GM23338 (cell line): ENCODE data around the gene CRAMP1.

ENCODE experiments used
- CREB1 ChIP-seq: fragments of 250-450 bp; sonication (Bioruptor Pico); IDR thresholded peaks from 2 replicates; pipeline ENCODE4 v1.5.0; 2020; ENCODE audit warnings: low read depth, mild to moderate bottlenecking, moderate library complexity
- CTCF ChIP-seq, 2 experiments: fragments of 200-600 bp in 1 of 2; sonication (generic) in 1 of 2; conservative IDR thresholded peaks; 2 replicates each; pipeline versions ENCODE4 v1.5.1 to v1.6.1; 2016 to 2017; ENCODE audit warnings: antibody characterized with exemption in 2 of 2, low read depth in 2 of 2, mild to moderate bottlenecking in 2 of 2, moderate library complexity in 1 of 2
- EZH2 ChIP-seq: fragments of 200-600 bp; sonication (generic); IDR thresholded peaks from one replicate; pipeline ENCODE4 v1.8.0; 2017; ENCODE audit warnings: antibody characterized with exemption, mild to moderate bottlenecking, low read depth; ENCODE audit not compliant: unreplicated experiment
- EZH2phosphoT487 ChIP-seq: fragments of 200-600 bp; sonication (generic); IDR thresholded peaks from one replicate; pipeline ENCODE4 v1.8.1; 2018; ENCODE audit warnings: antibody characterized with exemption; ENCODE audit not compliant: unreplicated experiment
- JUNB ChIP-seq: IDR thresholded peaks from one replicate; pipeline ENCODE4 v1.6.1; 2016; ENCODE audit warnings: antibody characterized with exemption; ENCODE audit not compliant: unreplicated experiment
- NANOG ChIP-seq: IDR thresholded peaks from 2 replicates; pipeline ENCODE4 v1.6.1; 2016; ENCODE audit warnings: antibody characterized with exemption, borderline replicate concordance
- POLR2AphosphoS5 ChIP-seq: IDR thresholded peaks from 2 replicates; pipeline ENCODE4 v1.6.1; 2016; ENCODE audit warnings: antibody characterized with exemption, low read depth
- REST ChIP-seq: IDR thresholded peaks from one replicate; pipeline ENCODE4 v1.6.1; 2018; ENCODE audit warnings: antibody characterized with exemption; ENCODE audit not compliant: unreplicated experiment
- STAT1 ChIP-seq: IDR thresholded peaks from one replicate; pipeline ENCODE4 v1.6.1; 2016; ENCODE audit warnings: antibody characterized with exemption; ENCODE audit not compliant: unreplicated experiment
- ZNF331 ChIP-seq: fragments of 250-450 bp; sonication (Bioruptor Pico); IDR thresholded peaks from 2 replicates; pipeline ENCODE4 v1.5.0; 2020; ENCODE audit warnings: low read depth, mild to moderate bottlenecking, moderate library complexity

GRCh38 chr16:1634541-1634940 lies 22.4 kb downstream of the CRAMP1 start:
- no peak for TF ChIP-seq CTCF (conservative IDR thresholded peaks at IDR 0.05; ENCODE audit: low read depth in 2 of 2)
- TF ChIP-seq POLR2AphosphoS5 = no peak
- no peak for TF ChIP-seq EZH2phosphoT487
- no peak for TF ChIP-seq EZH2
- no peak for TF ChIP-seq NANOG
- TF ChIP-seq REST = no peak
- no peak for TF ChIP-seq JUNB
- TF ChIP-seq ZNF331 = no peak
- no peak for TF ChIP-seq CREB1 (CRISPR knock-in tag)
- no peak for TF ChIP-seq STAT1
